IMR-90 (cell line): ENCODE results near the gene PHETA1. TPM values are rescaled to one million over a fixed set of nuclear protein-coding genes. Genes with fewer than 3 reads are reported as not detected.

Experiments used
- ATAC-seq: fragments of 200-7000 bp; cut with Tn5 transposase; 2 replicates; pipeline ENCODE4 v1.9.1; 2020; ENCODE audit warnings: low read depth, mild to moderate bottlenecking, moderate library complexity
- BruUV-seq: library from RNA; stranded (reverse); fragments of 400-500 nt; replicated peaks from 2 replicates; lab custom pipeline; 2021; lab: Mats Ljungman, UMichigan
- CTCF ChIA-PET: fragments of 300-600 bp; formaldehyde crosslinking; extraction: SDS; loops from one replicate; lab custom pipeline; 2021; ENCODE audit warnings: antibody characterized with exemption; lab: Yijun Ruan, JAX
- POLR2A ChIA-PET: fragments of 300-600 bp; sonication (Branson Sonifier 250); formaldehyde crosslinking; loops from one replicate; lab custom pipeline; 2022; ENCODE audit warnings: antibody characterized with exemption; ENCODE audit not compliant: unreplicated experiment; lab: Charles Lee
- DNase-seq: peaks from one replicate; pipeline ENCODE4 v3.0.0; 2013
- H2AFZ ChIP-seq: replicated peaks from 2 replicates; pipeline ENCODE3; 2013; ENCODE audit warnings: low read length, mild to moderate bottlenecking; ENCODE audit not compliant: poor library complexity
- H2AK5ac ChIP-seq: 2 replicates; pipeline ENCODE4 v1.6.1; 2013; ENCODE audit warnings: low read depth, low read length, inconsistent platforms
- H2AK9ac ChIP-seq: replicated peaks from 2 replicates; pipeline ENCODE3; 2013; ENCODE audit warnings: mild to moderate bottlenecking, low read depth, low read length, moderate library complexity; ENCODE audit not compliant: poor library complexity
- H2BK120ac ChIP-seq: 2 replicates; pipeline ENCODE4 v1.6.1; 2013; ENCODE audit warnings: low read depth, low read length, inconsistent platforms
- H2BK15ac ChIP-seq: 3 replicates; pipeline ENCODE4 v1.6.1; 2013; ENCODE audit warnings: low read depth, low read length, inconsistent platforms
- H2BK20ac ChIP-seq: 2 replicates; pipeline ENCODE4 v1.6.1; 2013; ENCODE audit warnings: low read depth, mild to moderate bottlenecking, inconsistent platforms, low read length, moderate library complexity
- H2BK5ac ChIP-seq: 2 replicates; pipeline ENCODE4 v1.6.1; 2013; ENCODE audit warnings: mild to moderate bottlenecking, low read depth, low read length, inconsistent platforms; ENCODE audit not compliant: poor library complexity, severe bottlenecking
- H3K14ac ChIP-seq: replicated peaks from 2 replicates; pipeline ENCODE4 v1.6.1; 2013; ENCODE audit warnings: low read depth, low read length, inconsistent platforms
- H3K18ac ChIP-seq: 2 replicates; pipeline ENCODE4 v1.6.1; 2013; ENCODE audit warnings: low read depth, low read length, control low read depth
- H3K23ac ChIP-seq: 2 replicates; pipeline ENCODE4 v1.6.1; 2013; ENCODE audit warnings: low read depth, low read length, inconsistent platforms
- H3K27ac ChIP-seq: 2 replicates; pipeline ENCODE4 v1.5.1; 2013; ENCODE audit warnings: mild to moderate bottlenecking, control low read depth, low read length; ENCODE audit not compliant: insufficient read depth
- H3K27me3 ChIP-seq: 2 replicates; pipeline ENCODE4 v1.6.1; 2013; ENCODE audit warnings: low read length; ENCODE audit not compliant: control insufficient read depth, insufficient read depth
- H3K36me3 ChIP-seq: 2 replicates; pipeline ENCODE4 v1.6.1; 2013; ENCODE audit warnings: low read length, mixed read lengths; ENCODE audit not compliant: control insufficient read depth, insufficient read depth
- H3K4ac ChIP-seq: 2 replicates; pipeline ENCODE4 v1.6.1; 2013; ENCODE audit warnings: low read depth, low read length, inconsistent platforms
- H3K4me1 ChIP-seq: 2 replicates; pipeline ENCODE4 v1.6.1; 2013; ENCODE audit warnings: low read length, mixed read lengths; ENCODE audit not compliant: control insufficient read depth, insufficient read depth
- H3K4me2 ChIP-seq: 2 replicates; pipeline ENCODE4 v1.6.1; 2013; ENCODE audit warnings: low read depth, mild to moderate bottlenecking, control low read depth, low read length, moderate library complexity
- H3K4me3 ChIP-seq: 2 replicates; pipeline ENCODE4 v1.5.1; 2013; ENCODE audit warnings: low read depth, mild to moderate bottlenecking, control low read depth, low read length, moderate library complexity; ENCODE audit not compliant: insufficient read depth
- H3K56ac ChIP-seq: 2 replicates; pipeline ENCODE4 v1.6.1; 2013; ENCODE audit warnings: low read length, inconsistent platforms; ENCODE audit not compliant: insufficient read depth; ENCODE audit errors: extremely low read depth
- H3K79me1 ChIP-seq, 2 experiments: 2 replicates each; pipeline ENCODE4 v1.6.1; 2013; ENCODE audit warnings: low read length in 2 of 2, inconsistent platforms in 1 of 2, low read depth in 1 of 2
- H3K9ac ChIP-seq: 2 replicates; pipeline ENCODE4 v1.6.1; 2013; ENCODE audit warnings: low read depth, low read length, control low read depth
- H3K9me1 ChIP-seq: 2 replicates; pipeline ENCODE4 v1.6.1; 2013; ENCODE audit warnings: low read length, inconsistent platforms; ENCODE audit not compliant: insufficient read depth
- H3K9me3 ChIP-seq: 2 replicates; pipeline ENCODE4 v1.6.1; 2013; ENCODE audit warnings: low read length; ENCODE audit not compliant: control insufficient read depth, insufficient read depth
- H4K20me1 ChIP-seq: 2 replicates; pipeline ENCODE4 v1.6.1; 2013; ENCODE audit warnings: low read length, inconsistent platforms; ENCODE audit not compliant: insufficient read depth
- H4K5ac ChIP-seq: 2 replicates; pipeline ENCODE4 v1.6.1; 2013; ENCODE audit warnings: mild to moderate bottlenecking, low read depth, low read length, control low read depth
- H4K8ac ChIP-seq, 2 experiments: 2 replicates each; pipeline ENCODE4 v1.6.1; 2013; ENCODE audit warnings: low read depth in 2 of 2, low read length in 2 of 2, control low read depth in 1 of 2, inconsistent platforms in 1 of 2
- H4K91ac ChIP-seq: 2 replicates; pipeline ENCODE4 v1.6.1; 2013; ENCODE audit warnings: low read depth, low read length, inconsistent platforms; ENCODE audit not compliant: insufficient read depth
- MXI1 ChIP-seq: IDR thresholded peaks from 2 replicates; pipeline ENCODE4 v1.6.1; 2012; ENCODE audit warnings: low read depth, mild to moderate bottlenecking, low read length, moderate library complexity, borderline replicate concordance
- RCOR1 ChIP-seq: IDR thresholded peaks from 2 replicates; pipeline ENCODE4 v1.6.1; 2012; ENCODE audit warnings: mild to moderate bottlenecking, low read length, improper control_type of control experiment; ENCODE audit not compliant: insufficient replicate concordance
- SMC3 ChIP-seq: fragments of 150-350 bp; IDR thresholded peaks from 2 replicates; pipeline ENCODE4 v1.6.1; 2016; ENCODE audit warnings: low read depth, mild to moderate bottlenecking, antibody characterized with exemption, low read length, moderate library complexity
- WGBS, 2 experiments: methylation state at CpG; one replicate each; pipeline versions ENCODE4 v1.1.5 to v1.1.7; 2013; ENCODE audit warnings: missing lambda C conversion rate in 2 of 2; ENCODE audit not compliant: insufficient read length in 1 of 2; ENCODE audit errors: extremely low coverage in 2 of 2; 5-methylcytosine and 5-hydroxymethylcytosine counted together
- dilution Hi-C: fragments of 300-500 bp; cut with HindIII; formaldehyde crosslinking; loops from one replicate; pipeline ENCODE4 v1.14.3; 2018; ENCODE audit warnings: low sequenced_read_pairs; ENCODE audit not compliant: unreplicated experiment
- in situ Hi-C: fragments of 300-500 bp; cut with MboI; formaldehyde crosslinking; loops from 3 replicates; pipeline ENCODE4 v1.14.3; 2019; ENCODE audit warnings: low sequenced_read_pairs, inconsistent platforms, mixed read lengths
- intact Hi-C: fragments of 100-400 bp; cut with micrococcal nuclease; formaldehyde crosslinking; loops from 2 replicates; pipeline ENCODE4 v1.10.0; 2022
- polyA plus RNA-seq, 3 experiments: library from polyadenylated mRNA; depleted of rRNA; stranded (reverse); fragments of >200 nt; gene quantifications; 2 replicates each; pipeline ENCODE4 v1.2.3, GENCODE V29; 2012; ENCODE audit warnings: low replicate concordance in 1 of 3
- total RNA-seq: library from RNA; depleted of rRNA; stranded (reverse); fragments of >200 nt; gene quantifications from 2 replicates; pipeline ENCODE4 v1.2.3, GENCODE V29; 2012
- TF ChIP-seq, protein P1 (sequence below): fragments of 150-350 bp; IDR thresholded peaks from 2 replicates; pipeline ENCODE4 v1.6.1; 2016; ENCODE audit warnings: low read depth, mild to moderate bottlenecking, low read length, moderate library complexity, borderline replicate concordance

The PHETA1 gene
- total and polyA plus RNA-seq, 2 of the 4 experiments (the other 2 are of a cell fraction), result 3.2 to 6.6 TPM

DNA sequence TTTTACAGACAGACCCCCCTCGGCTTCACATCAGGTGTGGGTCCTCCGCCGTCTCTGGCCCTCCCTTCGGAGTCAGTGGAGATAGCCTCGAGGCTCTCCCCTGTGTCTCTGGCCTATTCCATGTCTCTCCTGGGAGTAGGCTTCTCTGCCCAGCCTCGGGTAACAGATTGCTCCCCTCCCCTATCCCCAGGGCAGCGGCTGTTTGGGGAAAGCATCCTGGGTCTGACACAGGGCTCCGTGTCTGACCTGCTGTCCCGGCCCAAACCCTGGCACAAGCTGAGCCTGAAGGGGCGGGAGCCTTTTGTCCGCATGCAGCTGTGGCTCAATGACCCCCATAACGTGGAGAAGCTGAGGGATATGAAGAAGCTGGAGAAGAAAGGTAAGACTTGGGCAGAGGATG lies 30.8 kb downstream of the PHETA1 start:
- no peak overlapping the region for H2BK120ac ChIP-seq
- POLR2A ChIA-PET, result no interaction called here
- no TSS peak for BruUV-seq
- H3K27ac ChIP-seq, result no peak overlapping the region
- H2BK20ac ChIP-seq, result no peak overlapping the region
- no peak overlapping the region for H2AFZ ChIP-seq
- no peak overlapping the region for H3K4me2 ChIP-seq
- no peaks in the 10 kb centered on the region for H4K20me1 ChIP-seq
- dilution Hi-C loops, result no loop called here
- H3K23ac ChIP-seq, result no peak overlapping the region
- intact Hi-C loops, result no loop called here
- H3K36me3 ChIP-seq, result no peaks in the 10 kb centered on the region
- 67% methylated on average over 6 of the region's 12 CpGs; no CpG with 5 or more reads in 1 of the 2 experiments for WGBS, 2 experiments
- no peak overlapping the region for H2AK9ac ChIP-seq
- in situ Hi-C loops, result no loop called here
- CTCF ChIA-PET, result no interaction called here
- H3K9me1 ChIP-seq, result no peaks in the 10 kb centered on the region
- H4K5ac ChIP-seq, result no peak overlapping the region
- peaks cover 11% of the 10 kb centered on the region for H3K27me3 ChIP-seq
- no peak overlapping the region for H2BK15ac ChIP-seq
- no peak overlapping the region for H2BK5ac ChIP-seq
- no peaks in the 10 kb centered on the region for H3K79me1 ChIP-seq
- H3K9me3 ChIP-seq, result peaks cover 2% of the 10 kb centered on the region; the same call in 1 of the 2 replicates
- H3K4ac ChIP-seq, result no peak overlapping the region
- DNase-seq, result no peak
- H3K4me1 ChIP-seq, result no peaks in the 10 kb centered on the region
- no peak overlapping the region for H3K4me3 ChIP-seq
- ATAC-seq, result no peak
- H4K91ac ChIP-seq, result no peak overlapping the region
- H2AK5ac ChIP-seq, result no peak overlapping the region
- TF ChIP-seq, protein P1, sequence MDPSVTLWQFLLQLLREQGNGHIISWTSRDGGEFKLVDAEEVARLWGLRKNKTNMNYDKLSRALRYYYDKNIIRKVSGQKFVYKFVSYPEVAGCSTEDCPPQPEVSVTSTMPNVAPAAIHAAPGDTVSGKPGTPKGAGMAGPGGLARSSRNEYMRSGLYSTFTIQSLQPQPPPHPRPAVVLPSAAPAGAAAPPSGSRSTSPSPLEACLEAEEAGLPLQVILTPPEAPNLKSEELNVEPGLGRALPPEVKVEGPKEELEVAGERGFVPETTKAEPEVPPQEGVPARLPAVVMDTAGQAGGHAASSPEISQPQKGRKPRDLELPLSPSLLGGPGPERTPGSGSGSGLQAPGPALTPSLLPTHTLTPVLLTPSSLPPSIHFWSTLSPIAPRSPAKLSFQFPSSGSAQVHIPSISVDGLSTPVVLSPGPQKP, result no peak
- TF ChIP-seq MXI1 (no peak), SMC3 (no peak), RCOR1 (no peak)
- no peak overlapping the region for H4K8ac ChIP-seq
- no peak overlapping the region for H3K14ac ChIP-seq
- no peak overlapping the region for H3K18ac ChIP-seq
- H3K56ac ChIP-seq, result no peak overlapping the region
- H3K9ac ChIP-seq, result no peak overlapping the region
